ENCODE measurements around the gene SLIT3. TPM values are rescaled to one million over a fixed set of nuclear protein-coding genes. Genes with fewer than 3 reads are reported as not detected.

Gene SLIT3
- total RNA-seq, 1 donor from 2014 or later: 0.22 TPM

GRCh38 chr5:168992687-168993086, 308.3 kb downstream of the SLIT3 start:
- H4K20me1 ChIP-seq (ENCODE audit: low read depth): no peaks in the 10 kb centered on the region
- H3K4me1 Mint-ChIP-seq: peaks cover 48% of the 10 kb centered on the region
- H3K27me3 ChIP-seq: no peaks in the 10 kb centered on the region

GRCh38 chr5:168992016-168992415, 308.9 kb downstream of the SLIT3 start:
- no peak overlapping the region for H3K4me2 ChIP-seq
- H4K20me1 ChIP-seq (ENCODE audit: low read depth): no peaks in the 10 kb centered on the region
- Mint-ChIP-seq H3K9me3 (no peaks in the 10 kb centered on the region), H3K4me3 (no peak overlapping the region), H3K27me3 (ENCODE audit: insufficient read depth, low read depth) (peaks cover 7% of the 10 kb centered on the region), H3K4me1 (peaks cover 46% of the 10 kb centered on the region), H3K27ac (peak overlapping the region; percentile 81), H3K36me3 (no peaks in the 10 kb centered on the region)
- H3F3A ChIP-seq (ENCODE audit: low read depth): no peaks in the 10 kb centered on the region
- peaks cover 18% of the 10 kb centered on the region for H3K4me1 ChIP-seq
- no peak overlapping the region for H2AFZ ChIP-seq (replicated peaks)
- no peaks in the 10 kb centered on the region for H3K79me2 ChIP-seq (ENCODE audit: low read depth)
- H3K9ac ChIP-seq: no peak overlapping the region
- no peaks in the 10 kb centered on the region for H3K9me3 ChIP-seq (ENCODE audit: low read depth)
- no peaks in the 10 kb centered on the region for H3K27me3 ChIP-seq
- DNase-seq (ENCODE audit: low spot score): no peak
- no peaks in the 10 kb centered on the region for H3K36me3 ChIP-seq
- H3K4me3 ChIP-seq: no peak overlapping the region
- H3K27ac ChIP-seq: no peak overlapping the region
- TF ChIP-seq CTCF (IDR thresholded peaks at IDR 0.05): no peak

More at GRCh38 chr5:168992687-168993086, 308.3 kb downstream of the SLIT3 start:
- Histone ChIP-seq H3K36me3 (no peaks in the 10 kb centered on the region), H2AFZ (replicated peaks) (no peak overlapping the region), H3K4me1 (peaks cover 22% of the 10 kb centered on the region), H3K27ac (no peak overlapping the region), H3K9ac (no peak overlapping the region), H3K4me2 (no peak overlapping the region), H3F3A (ENCODE audit: low read depth) (no peaks in the 10 kb centered on the region), H3K4me3 (no peak overlapping the region), H3K9me3 (ENCODE audit: low read depth) (no peaks in the 10 kb centered on the region), H3K79me2 (ENCODE audit: low read depth) (no peaks in the 10 kb centered on the region)
- TF ChIP-seq CTCF (IDR thresholded peaks at IDR 0.05) (peak; percentile 59), EZH2phosphoT487 (IDR thresholded peaks at IDR 0.05) (no peak), EZH2 (IDR thresholded peaks at IDR 0.05) (no peak)
- peak; percentile 59 for DNase-seq (ENCODE audit: low spot score)
- Mint-ChIP-seq H3K9me3 (no peaks in the 10 kb centered on the region), H3K27me3 (ENCODE audit: insufficient read depth, low read depth) (peaks cover 7% of the 10 kb centered on the region), H3K36me3 (no peaks in the 10 kb centered on the region), H3K4me3 (no peak overlapping the region), H3K27ac (peak overlapping the region; percentile 57)

- H3K4me1 ChIP-seq: peaks cover 13% of the 10 kb centered on the region
- no peaks in the 10 kb centered on the region for H3F3A ChIP-seq (ENCODE audit: low read depth)
- no peaks in the 10 kb centered on the region for H3K36me3 ChIP-seq
- no peaks in the 10 kb centered on the region for H3K79me2 ChIP-seq (ENCODE audit: low read depth)
- Mint-ChIP-seq H3K9me3 (no peaks in the 10 kb centered on the region), H3K4me3 (no peak overlapping the region), H3K27me3 (ENCODE audit: insufficient read depth, low read depth) (peaks cover 5% of the 10 kb centered on the region), H3K36me3 (no peaks in the 10 kb centered on the region), H3K27ac (no peak overlapping the region), H3K4me1 (peaks cover 40% of the 10 kb centered on the region)
- no peak overlapping the region for H3K9ac ChIP-seq
- H3K4me2 ChIP-seq: no peak overlapping the region
- no peaks in the 10 kb centered on the region for H3K9me3 ChIP-seq (ENCODE audit: low read depth)
- H4K20me1 ChIP-seq (ENCODE audit: low read depth): no peaks in the 10 kb centered on the region
- no peak overlapping the region for H3K4me3 ChIP-seq
- TF ChIP-seq EZH2phosphoT487 (IDR thresholded peaks at IDR 0.05) (no peak), CTCF (IDR thresholded peaks at IDR 0.05) (no peak), EZH2 (IDR thresholded peaks at IDR 0.05) (no peak)
- H2AFZ ChIP-seq (replicated peaks): no peak overlapping the region
- no peak overlapping the region for H3K27ac ChIP-seq
- no peaks in the 10 kb centered on the region for H3K27me3 ChIP-seq
- DNase-seq (ENCODE audit: low spot score): no peak
Observed at GRCh38 chr5:168991311-168991710, 309.6 kb downstream of the SLIT3 start.
